Vagina (tissue), 2 donors: Measurements from ENCODE around the gene FLNB. TPM values are rescaled to one million over a fixed set of nuclear protein-coding genes. Genes with fewer than 3 reads are reported as not detected.

Source experiments
- DNase-seq, 2 donors: peaks; one replicate each; pipeline ENCODE4 v3.0.0-alpha.2; 2017; ENCODE audit errors: extremely low spot score in 2 of 2
- H3K27ac ChIP-seq: fragments of 200-600 bp; sonication (generic); one replicate; pipeline ENCODE4 v1.5.1; 2019
- H3K27me3 ChIP-seq: fragments of 200-600 bp; sonication (generic); one replicate; pipeline ENCODE4 v1.5.1; 2019
- H3K36me3 ChIP-seq, 2 donors: fragments of 200-600 bp; sonication (generic); one replicate each; pipeline ENCODE4 v1.5.1; 2017 to 2019
- H3K4me1 ChIP-seq: fragments of 200-600 bp; sonication (generic); one replicate; pipeline ENCODE4 v1.5.1; 2019
- H3K4me3 ChIP-seq, 2 donors: fragments of 200-600 bp; sonication (generic); 1 replicate in 1 of 2; 2 replicates in 1 of 2; pipeline ENCODE4 v1.5.1; 2016 to 2019
- H3K9me3 ChIP-seq: fragments of 200-600 bp; sonication (generic); one replicate; pipeline ENCODE4 v1.5.1; 2019
- POLR2A ChIP-seq, 2 donors: fragments of 450-650 bp; IDR thresholded peaks; one replicate each; pipeline ENCODE4 v1.6.1; 2017; ENCODE audit warnings: antibody characterized with exemption in 2 of 2, mild to moderate bottlenecking in 2 of 2, moderate library complexity in 2 of 2
- POLR2AphosphoS5 ChIP-seq, 2 donors: sonication (generic); formaldehyde crosslinking; IDR thresholded peaks; one replicate each; pipeline ENCODE4 v1.9.0; 2017; ENCODE audit warnings: antibody characterized with exemption in 2 of 2, mild to moderate bottlenecking in 2 of 2, low read depth in 1 of 2; ENCODE audit not compliant: insufficient read depth in 1 of 2
- intact Hi-C: fragments of 100-400 bp; cut with DNase I; formaldehyde crosslinking; loops from one replicate; pipeline ENCODE4 v1.15.1; 2023
- total RNA-seq: library from RNA; depleted of rRNA; stranded (reverse); fragments of >200 nt; gene quantifications from one replicate; pipeline ENCODE4 v1.2.3, GENCODE V29; 2016
- TF ChIP-seq, protein P1 (sequence below), 3 experiments: fragments of 450-650 bp in 2 of 3; fragments of 200-600 bp in 1 of 3; sonication (generic) in 1 of 3; IDR thresholded peaks; one replicate each; pipeline ENCODE4 v1.5.1; 2017 to 2019; ENCODE audit warnings: antibody characterized with exemption in 3 of 3, mild to moderate bottlenecking in 2 of 3, moderate library complexity in 2 of 3

Gene FLNB
- total RNA-seq, 1 donor from 2014 or later, result 147 TPM

DNA sequence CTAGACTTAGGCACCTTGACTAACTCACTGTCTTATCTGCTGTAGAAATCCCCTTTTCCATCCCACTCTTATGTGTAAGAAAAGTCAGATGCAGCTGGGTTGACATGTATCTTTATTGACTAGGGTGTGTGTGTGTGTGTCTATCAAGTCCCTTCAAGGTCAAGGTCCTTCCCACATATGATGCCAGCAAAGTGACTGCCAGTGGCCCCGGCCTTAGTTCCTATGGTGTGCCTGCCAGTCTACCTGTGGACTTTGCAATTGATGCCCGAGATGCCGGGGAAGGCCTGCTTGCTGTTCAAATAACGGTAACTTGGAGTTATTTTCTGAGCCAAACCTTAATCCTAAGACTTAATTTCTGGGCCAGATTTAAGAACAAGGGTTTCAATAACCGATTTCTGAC lies 126.2 kb downstream of the FLNB start:
- Histone ChIP-seq H3K36me3 (peaks cover 0 to 53% of the 10 kb centered on the region in 2 donors), H3K4me3 (no peak overlapping the region), H3K9me3 (no peaks in the 10 kb centered on the region), H3K4me1 (no peaks in the 10 kb centered on the region), H3K27ac (no peak overlapping the region), H3K27me3 (no peaks in the 10 kb centered on the region)
- TF ChIP-seq POLR2A (IDR thresholded peaks at IDR 0.05), result no peak
- no peak for TF ChIP-seq POLR2AphosphoS5 (IDR thresholded peaks at IDR 0.05; ENCODE audit: insufficient read depth in 1 of 2, low read depth in 1 of 2)
- TF ChIP-seq, protein P1, sequence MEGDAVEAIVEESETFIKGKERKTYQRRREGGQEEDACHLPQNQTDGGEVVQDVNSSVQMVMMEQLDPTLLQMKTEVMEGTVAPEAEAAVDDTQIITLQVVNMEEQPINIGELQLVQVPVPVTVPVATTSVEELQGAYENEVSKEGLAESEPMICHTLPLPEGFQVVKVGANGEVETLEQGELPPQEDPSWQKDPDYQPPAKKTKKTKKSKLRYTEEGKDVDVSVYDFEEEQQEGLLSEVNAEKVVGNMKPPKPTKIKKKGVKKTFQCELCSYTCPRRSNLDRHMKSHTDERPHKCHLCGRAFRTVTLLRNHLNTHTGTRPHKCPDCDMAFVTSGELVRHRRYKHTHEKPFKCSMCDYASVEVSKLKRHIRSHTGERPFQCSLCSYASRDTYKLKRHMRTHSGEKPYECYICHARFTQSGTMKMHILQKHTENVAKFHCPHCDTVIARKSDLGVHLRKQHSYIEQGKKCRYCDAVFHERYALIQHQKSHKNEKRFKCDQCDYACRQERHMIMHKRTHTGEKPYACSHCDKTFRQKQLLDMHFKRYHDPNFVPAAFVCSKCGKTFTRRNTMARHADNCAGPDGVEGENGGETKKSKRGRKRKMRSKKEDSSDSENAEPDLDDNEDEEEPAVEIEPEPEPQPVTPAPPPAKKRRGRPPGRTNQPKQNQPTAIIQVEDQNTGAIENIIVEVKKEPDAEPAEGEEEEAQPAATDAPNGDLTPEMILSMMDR (IDR thresholded peaks at IDR 0.05), result no peak
- intact Hi-C loops, result no loop called here
- DNase-seq, result no peak

DNA sequence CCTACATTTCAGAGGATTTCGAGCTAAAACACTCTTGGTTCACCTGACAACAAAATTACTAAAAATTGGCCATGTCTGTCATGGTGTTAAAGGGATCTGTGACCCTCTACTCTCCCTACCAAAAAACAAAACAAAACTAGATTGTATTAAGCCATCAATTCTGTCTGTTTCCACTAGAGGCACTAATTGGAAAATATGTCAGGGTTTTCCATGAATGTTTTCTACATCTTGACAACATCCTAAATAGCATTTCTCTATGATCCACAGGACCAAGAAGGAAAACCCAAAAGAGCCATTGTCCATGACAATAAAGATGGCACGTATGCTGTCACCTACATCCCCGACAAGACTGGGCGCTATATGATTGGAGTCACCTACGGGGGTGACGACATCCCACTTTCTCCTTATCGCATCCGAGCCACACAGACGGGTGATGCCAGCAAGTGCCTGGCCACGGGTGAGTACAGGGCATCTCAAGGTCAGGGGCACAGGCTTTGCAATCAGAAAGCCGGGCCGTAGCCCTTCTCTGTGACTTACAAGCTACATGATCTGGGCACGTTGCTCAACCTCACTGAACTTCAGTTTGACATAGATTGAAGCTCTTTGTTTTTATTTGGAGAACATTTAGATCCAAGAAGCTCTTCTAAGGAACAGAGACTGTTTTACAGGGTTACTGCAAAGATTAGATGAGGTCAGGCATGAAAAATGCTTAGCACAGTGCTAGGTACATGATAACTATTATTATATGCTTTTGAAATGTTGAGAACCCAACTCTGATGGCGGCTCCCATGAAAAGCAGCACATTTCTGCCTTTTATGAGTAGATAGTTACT lies 127.7 kb downstream of the FLNB start:
- Histone ChIP-seq H3K27ac (no peak overlapping the region), H3K4me1 (no peaks in the 10 kb centered on the region), H3K9me3 (no peaks in the 10 kb centered on the region), H3K36me3 (peaks cover 0 to 49% of the 10 kb centered on the region in 2 donors), H3K27me3 (no peaks in the 10 kb centered on the region), H3K4me3 (no peak overlapping the region)
- DNase-seq, result no peak
- TF ChIP-seq, protein P1 (IDR thresholded peaks at IDR 0.05), result no peak
- TF ChIP-seq POLR2A (IDR thresholded peaks at IDR 0.05) (no peak), POLR2AphosphoS5 (IDR thresholded peaks at IDR 0.05; ENCODE audit: insufficient read depth in 1 of 2, low read depth in 1 of 2) (no peak)
- intact Hi-C loops, result no loop called here

DNA sequence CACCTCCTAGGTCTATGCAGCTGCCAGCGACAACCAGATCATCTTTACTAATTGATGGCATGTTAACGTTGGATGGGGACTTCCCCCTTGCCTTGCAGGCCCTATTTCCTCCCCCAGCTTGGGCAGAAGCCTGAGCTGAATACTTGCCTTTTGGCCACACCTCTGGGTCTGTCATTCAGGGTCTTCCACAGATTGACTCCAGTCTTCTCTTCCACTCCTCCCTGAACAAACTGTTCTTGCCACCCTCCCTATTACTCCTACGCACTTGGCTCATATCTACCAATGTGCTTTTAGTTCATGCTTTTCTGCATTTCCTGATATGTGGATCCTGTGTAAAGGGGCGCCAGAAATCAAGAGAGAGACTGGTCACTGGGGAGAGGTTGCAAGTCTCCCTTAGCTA lies 129.1 kb downstream of the FLNB start:
- H3K27me3 ChIP-seq, result no peaks in the 10 kb centered on the region
- intact Hi-C loops, result no loop called here
- no peak for TF ChIP-seq POLR2A (IDR thresholded peaks at IDR 0.05)
- TF ChIP-seq, protein P1 (IDR thresholded peaks at IDR 0.05), result no peak
- no peak for TF ChIP-seq POLR2AphosphoS5 (IDR thresholded peaks at IDR 0.05; ENCODE audit: insufficient read depth in 1 of 2, low read depth in 1 of 2)
- H3K9me3 ChIP-seq, result no peaks in the 10 kb centered on the region
- no peak overlapping the region for H3K27ac ChIP-seq
- peaks cover 0 to 56% of the 10 kb centered on the region in 2 donors for H3K36me3 ChIP-seq
- no peak overlapping the region for H3K4me3 ChIP-seq
- no peaks in the 10 kb centered on the region for H3K4me1 ChIP-seq
- DNase-seq, result no peak

DNA sequence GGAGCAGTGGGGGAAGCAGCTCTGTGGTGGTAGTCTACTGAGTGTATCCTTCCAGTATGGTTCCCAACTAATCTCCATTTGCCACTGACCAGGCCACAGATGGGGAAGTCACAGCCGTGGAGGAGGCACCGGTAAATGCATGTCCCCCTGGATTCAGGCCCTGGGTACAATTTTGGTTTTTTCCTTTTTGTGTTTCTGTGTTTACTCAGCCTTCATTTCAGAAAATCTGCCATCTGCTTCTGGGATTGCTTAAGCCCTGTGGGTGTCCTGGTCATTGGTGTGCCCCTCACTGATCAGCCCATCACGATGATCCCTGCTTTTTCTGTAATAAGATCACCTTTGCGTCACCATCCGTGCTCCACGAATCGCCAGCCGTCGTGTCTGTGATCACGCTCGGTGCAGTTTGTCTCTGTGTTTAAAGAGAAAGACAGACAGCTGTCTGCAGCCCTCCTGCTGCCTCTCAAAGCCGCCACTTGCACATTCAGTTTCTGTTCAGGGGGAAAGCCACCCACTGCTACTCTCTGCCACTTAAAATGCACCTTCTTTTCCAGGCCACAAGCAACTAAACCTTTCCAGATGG lies 133.6 kb downstream of the FLNB start:
- Histone ChIP-seq H3K4me3 (no peak overlapping the region), H3K36me3 (peaks cover 0 to 57% of the 10 kb centered on the region in 2 donors), H3K4me1 (no peaks in the 10 kb centered on the region), H3K27ac (no peak overlapping the region), H3K9me3 (no peaks in the 10 kb centered on the region), H3K27me3 (no peaks in the 10 kb centered on the region)
- TF ChIP-seq, protein P1 (IDR thresholded peaks at IDR 0.05), result no peak
- TF ChIP-seq POLR2AphosphoS5 (IDR thresholded peaks at IDR 0.05; ENCODE audit: insufficient read depth in 1 of 2, low read depth in 1 of 2), result no peak
- no peak for TF ChIP-seq POLR2A (IDR thresholded peaks at IDR 0.05)
- no peak for DNase-seq
- intact Hi-C loops, result no loop called here
